ENCODE results near the gene NUCKS1.

The NUCKS1 gene, protein sequence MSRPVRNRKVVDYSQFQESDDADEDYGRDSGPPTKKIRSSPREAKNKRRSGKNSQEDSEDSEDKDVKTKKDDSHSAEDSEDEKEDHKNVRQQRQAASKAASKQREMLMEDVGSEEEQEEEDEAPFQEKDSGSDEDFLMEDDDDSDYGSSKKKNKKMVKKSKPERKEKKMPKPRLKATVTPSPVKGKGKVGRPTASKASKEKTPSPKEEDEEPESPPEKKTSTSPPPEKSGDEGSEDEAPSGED

DNA sequence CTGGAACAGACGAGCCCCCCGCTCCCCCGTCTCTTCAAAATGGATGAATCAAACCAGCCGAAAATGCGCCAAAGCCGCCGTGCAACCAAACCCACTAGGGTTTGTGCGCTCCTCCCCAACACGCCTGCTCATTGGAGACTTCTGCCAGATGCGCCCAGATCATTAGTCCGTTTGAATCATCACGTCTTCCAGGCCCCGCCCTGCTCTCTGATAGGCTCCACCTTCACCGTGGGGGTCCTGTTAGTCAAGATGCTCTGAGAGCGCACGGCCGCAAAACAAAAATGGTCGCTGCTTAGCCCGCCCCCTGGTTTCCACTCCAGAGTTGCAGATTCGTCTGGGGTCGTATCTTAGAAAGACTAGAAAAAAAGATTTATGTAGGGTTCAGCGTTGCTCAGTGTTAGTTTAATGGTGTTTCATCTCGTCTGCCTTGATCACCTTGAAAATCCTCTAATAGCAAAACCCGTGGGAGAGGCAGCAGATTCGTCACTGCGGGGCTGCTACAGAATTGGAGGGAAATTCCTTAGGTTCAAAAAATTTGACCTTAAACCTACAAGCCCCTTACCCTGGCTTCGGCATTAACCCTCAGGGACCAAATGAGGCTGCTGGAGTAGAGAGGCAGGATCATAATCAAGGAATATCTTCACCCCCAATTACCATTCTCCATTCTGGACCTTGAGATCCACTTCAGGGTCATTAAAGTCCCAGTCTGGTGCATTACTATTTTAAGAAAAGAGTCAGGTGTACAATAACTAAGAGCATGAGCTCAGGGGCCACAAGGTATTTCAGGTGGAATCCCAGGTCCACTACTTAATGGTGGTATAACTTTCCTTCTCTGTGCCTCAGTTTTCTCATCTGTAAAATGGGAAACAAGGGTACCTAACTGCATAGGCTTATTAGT lies at the start of gene NUCKS1:
Gene NUCKS1 (minus strand): TSS at position 45 of the 898 bp plus-strand sequence. CDS start 209 bp downstream, outside the sequence.
- DNase-seq = peak; percentile 98

DNA sequence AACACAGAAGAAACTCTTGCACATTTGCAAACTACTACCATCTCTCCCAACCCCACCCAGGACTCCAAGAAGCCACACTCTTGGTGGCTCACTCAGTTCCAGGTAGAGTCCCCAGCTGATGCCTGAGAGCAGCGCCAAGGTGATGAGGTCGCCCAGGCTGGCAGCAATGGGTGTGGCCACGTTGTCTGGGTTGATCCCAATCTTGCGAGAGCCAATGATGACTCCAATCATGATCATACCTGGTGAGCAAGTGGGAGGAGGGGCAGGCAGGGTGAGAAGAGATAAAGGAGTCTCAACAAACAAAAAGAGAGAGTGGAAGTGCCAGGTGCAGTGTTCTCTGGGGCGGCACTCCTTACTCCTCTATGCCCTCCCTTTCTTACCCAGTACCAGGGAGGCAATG lies 48.6 kb upstream of the NUCKS1 start:
- DNase-seq = no peak

DNA sequence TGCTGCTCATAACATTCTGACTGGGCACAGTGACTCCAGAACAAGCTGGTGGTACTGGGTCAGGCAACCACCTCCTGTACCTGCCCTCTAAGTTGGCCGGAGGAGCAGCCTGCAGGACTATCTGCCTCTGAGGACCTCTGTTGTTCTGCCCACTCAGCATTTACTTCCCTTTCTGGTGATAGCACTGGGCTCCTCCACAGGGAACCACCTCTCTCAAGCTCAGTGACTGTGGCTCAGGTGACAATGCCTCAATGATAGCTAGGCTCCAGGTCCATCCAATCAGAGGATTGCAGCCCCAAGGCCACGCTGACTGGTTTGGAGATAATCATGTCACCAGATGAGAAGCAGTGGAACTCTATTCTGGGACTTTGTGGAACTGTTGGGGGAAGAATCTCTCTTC lies 47.2 kb upstream of the NUCKS1 start:
- no peak for DNase-seq

GRCh38 chr1:205794011-205794730 lies 44.2 kb upstream of the NUCKS1 start:
- no peak for DNase-seq

- no peak for DNase-seq
Observed at GRCh38 chr1:205792961-205793673, 43.1 kb upstream of the NUCKS1 start.

DNA sequence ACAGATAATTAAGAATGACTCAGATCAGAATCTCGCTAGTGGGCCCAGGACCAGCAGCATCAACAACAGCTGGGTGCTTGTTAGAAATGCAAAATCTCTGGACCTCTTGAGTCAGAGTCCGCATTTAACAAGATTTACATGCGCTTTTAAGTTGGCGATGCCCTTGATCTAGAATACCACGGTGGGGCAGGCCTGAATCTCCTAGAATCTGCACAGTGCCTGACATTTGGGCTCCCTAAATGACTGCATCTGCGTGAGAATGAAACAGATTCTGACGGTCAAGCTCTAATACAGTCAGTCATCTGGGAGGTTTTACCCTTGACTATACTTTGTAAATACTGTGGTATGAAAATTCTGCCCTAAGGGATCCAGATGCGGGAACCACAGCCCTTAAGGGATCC lies 42.5 kb upstream of the NUCKS1 start:
- DNase-seq = no peak

DNA sequence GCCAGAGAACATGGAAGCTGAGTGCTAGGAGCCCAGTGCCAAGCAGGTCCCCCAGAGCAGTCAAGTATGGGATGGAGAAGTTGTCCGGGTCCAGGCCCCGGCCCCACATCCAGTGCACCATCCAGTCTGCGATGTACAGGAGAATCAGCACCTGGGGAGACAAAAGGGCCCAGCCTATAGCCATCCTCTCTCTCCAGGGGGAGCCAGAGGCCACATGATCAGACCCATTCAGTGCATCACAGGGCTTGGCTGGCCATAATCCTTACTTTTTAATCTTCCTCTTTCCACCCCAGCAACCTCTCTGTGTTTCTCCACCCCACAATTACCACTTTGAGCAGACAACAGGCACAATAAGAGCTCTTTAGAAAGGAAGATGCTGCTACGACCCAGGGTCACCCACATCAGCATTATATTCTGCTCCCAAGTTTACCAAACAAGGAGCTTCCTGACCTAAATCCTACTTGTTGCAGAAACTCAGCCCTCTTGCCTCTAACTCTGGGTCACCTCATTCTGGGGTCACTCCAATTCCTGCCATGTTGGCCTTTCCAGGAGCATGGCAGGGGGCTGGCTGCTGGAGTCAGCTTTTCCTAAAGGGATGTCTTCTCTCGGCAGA lies 41.7 kb upstream of the NUCKS1 start:
- DNase-seq = peak; percentile 75

- no peak for DNase-seq
Observed at GRCh38 chr1:205787287-205787916, 37.4 kb upstream of the NUCKS1 start.

DNA sequence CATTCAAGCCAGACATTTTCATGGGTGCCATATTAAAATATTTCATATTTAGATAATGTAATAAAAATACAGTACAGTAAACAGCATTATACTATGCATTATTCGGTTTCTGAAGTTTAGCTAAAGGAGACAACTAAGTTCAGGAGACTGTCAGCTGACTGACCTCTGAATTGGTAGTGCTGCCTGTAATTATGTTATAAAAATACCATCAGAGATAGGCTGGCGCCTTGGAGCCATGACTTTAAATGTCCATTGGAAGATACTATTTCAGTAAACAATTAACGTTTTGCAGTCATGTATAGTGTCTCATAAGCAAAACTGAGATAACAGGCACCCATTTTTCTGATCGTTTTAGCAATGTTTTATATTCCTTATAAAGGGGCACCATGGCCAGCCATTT lies 36.6 kb upstream of the NUCKS1 start:
- no peak for DNase-seq

- no peak for DNase-seq
Observed at GRCh38 chr1:205785446-205785845, 35.5 kb upstream of the NUCKS1 start.

DNA sequence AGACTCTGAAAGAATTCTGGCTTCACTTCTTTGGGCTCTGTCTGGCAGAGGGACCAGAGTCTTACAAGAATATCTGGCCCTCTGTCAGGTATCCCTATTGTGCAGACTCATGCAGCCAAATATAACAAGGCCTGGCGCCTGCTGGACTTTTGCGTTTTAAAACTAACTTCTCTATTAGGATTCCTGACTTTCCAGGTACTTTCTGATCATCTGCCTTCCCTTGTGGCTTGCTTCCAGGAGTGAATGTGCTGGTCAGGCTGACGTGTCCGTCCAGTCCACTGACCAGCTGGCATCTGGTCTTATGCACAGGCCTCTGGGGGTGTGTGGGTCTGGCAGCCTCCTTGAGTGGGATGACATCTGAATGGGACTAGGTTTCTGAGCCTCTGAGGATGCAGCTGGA lies 33.9 kb upstream of the NUCKS1 start:
- no peak for DNase-seq

- no peak for DNase-seq
Observed at GRCh38 chr1:205783433-205783795, 33.4 kb upstream of the NUCKS1 start.

DNA sequence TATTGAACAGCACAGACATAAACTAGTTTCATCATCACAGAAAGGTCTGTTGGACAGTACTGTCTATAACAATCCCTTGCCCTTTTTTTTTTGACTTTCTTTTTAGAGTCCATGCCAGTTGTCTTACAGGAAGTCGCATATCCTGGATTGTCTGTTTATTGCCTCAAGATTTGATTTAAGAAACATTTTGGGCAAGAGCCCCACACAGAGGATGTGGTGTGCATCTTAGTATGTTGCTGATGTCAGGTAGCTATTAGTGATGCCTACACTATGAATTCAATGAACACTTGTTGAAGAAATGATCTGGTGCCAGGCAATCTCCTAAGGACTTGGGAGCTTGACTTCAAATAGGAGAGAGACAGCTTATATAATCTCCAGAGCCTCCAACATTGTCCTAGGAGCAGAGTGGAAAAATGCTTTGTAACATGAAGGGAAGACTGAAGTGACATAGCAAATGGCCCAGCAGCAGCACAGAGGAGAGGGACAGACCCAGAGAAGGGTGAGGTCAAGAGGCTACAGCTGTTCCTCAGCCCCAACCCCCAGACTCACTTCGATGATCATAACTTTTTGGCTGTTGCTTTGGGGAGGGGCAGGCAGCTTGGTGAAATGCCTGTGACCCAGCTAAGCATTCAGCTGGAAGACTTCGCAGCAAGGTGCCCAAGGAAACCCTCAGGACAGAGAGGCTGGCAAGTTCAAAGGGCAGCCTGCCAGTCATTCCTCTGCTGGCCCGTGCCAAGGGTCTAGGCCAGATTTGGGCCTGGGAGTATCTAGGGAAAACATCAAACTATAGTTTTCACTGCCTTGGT lies 32.8 kb upstream of the NUCKS1 start:
- DNase-seq = no peak

GRCh38 chr1:205780335-205780734 lies 30.4 kb upstream of the NUCKS1 start:
- no peak for DNase-seq

GRCh38 chr1:205777994-205778393 lies 28.0 kb upstream of the NUCKS1 start:
- no peak for DNase-seq

GRCh38 chr1:205775717-205776056 lies 25.7 kb upstream of the NUCKS1 start:
- DNase-seq = no peak

DNA sequence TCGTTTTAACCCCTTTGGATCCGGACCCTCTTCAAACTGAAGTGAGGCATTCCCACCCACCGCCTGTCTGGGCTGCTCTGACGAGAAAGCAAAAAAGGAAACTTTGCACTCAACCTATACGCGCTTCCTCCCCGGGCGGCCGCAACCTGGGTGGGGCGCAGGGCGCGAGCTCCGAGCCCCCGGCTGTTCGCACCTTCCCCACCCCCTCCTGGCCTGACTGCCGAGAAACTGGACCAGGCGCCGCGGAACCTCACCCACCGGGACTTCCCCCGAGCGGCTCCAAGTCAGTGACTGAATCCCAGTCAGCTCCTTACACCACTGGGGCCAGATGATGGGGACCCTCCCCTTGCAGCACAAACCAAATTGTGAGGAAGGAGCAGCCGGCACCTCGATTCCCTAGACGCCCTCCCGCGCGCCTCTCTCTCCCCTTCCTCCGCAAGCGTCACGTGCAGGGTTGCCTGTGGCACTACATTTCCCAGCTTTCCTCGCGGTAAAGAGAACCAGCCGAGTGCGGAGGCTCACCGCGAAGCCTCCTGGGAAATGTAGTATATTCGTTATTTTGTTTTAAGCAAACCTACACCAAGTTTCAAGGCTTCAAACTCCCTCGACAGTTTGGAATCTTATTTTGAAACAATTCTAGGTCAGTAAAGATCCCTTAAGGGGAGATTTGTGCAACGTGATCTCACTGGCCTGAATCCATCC lies 25.2 kb upstream of the NUCKS1 start, which contains the start of gene RAB29:
Gene RAB29 (minus strand): TSS at position 468 of the 702 bp plus-strand sequence. CDS start 526 bp downstream, outside the sequence.
- DNase-seq = peak; percentile 87

- DNase-seq = peak; percentile 48
Observed at GRCh38 chr1:205774198-205775014, 24.4 kb upstream of the NUCKS1 start.

- no peak for DNase-seq
Observed at GRCh38 chr1:205772607-205773032, 22.6 kb upstream of the NUCKS1 start.
